HCT116 (cell line): Measurements from ENCODE around the gene CFAP58. TPM values are rescaled to one million over a fixed set of nuclear protein-coding genes. Genes with fewer than 3 reads are reported as not detected.

Source experiments
- ATAC-seq: fragments of 200-7000 bp; cut with Tn5 transposase; 2 replicates; pipeline ENCODE4 v1.9.1; 2020; ENCODE audit warnings: mild to moderate bottlenecking, moderate library complexity
- BruUV-seq: library from RNA; stranded (reverse); fragments of 400-500 nt; replicated peaks from 2 replicates; lab custom pipeline; 2021; lab: Mats Ljungman, UMichigan
- CTCF ChIA-PET: fragments of 300-600 bp; sonication (Branson Sonifier 250); formaldehyde crosslinking; loops from one replicate; lab custom pipeline; 2021; ENCODE audit warnings: antibody characterized with exemption; lab: Charles Lee
- POLR2A ChIA-PET: fragments of 300-600, 350-600 bp; sonication (Branson Sonifier 250); formaldehyde crosslinking; loops from one replicate; lab custom pipeline; 2021; ENCODE audit warnings: antibody characterized with exemption; lab: Charles Lee
- RAD21 ChIA-PET, 2 experiments: fragments of 300-600 bp; sonication (Branson Sonifier 250); formaldehyde crosslinking; loops; one replicate each; lab custom pipeline; 2023; ENCODE audit warnings: low total read pairs in 2 of 2; ENCODE audit not compliant: uncharacterized antibody in 2 of 2, unreplicated experiment in 2 of 2, low non-redundant PET in 1 of 2; lab: Charles Lee
- DNase-seq: peaks from one replicate; pipeline ENCODE4 v3.0.0-alpha.2; 2010; ENCODE audit warnings: low read depth, low spot score
- H2AFZ ChIP-seq: fragments of 200-600 bp; shearing (Covaris generic), sonication (generic); 2 replicates; pipeline ENCODE4 v1.6.1; 2017; ENCODE audit warnings: low read depth, mixed run types, mixed read lengths, antibody characterized with exemption, low read length; ENCODE audit not compliant: poor library complexity, severe bottlenecking
- H3K27ac ChIP-seq: 2 replicates; pipeline ENCODE4 v1.5.1; 2012; ENCODE audit warnings: low read depth, low read length
- H3K27me3 ChIP-seq: fragments of 200-600 bp; sonication (generic); 2 replicates; pipeline ENCODE4 v1.6.1; 2016; ENCODE audit warnings: mixed run types, low read length, mixed read lengths; ENCODE audit not compliant: insufficient read depth
- H3K36me3 ChIP-seq, 2 experiments: fragments of 200-500 bp in 1 of 2; fragments of 200-600 bp in 1 of 2; sonication (Bioruptor generic) in 1 of 2; sonication (generic) in 1 of 2; 2 replicates each; pipeline versions ENCODE4 v1.5.1 to v1.6.1; 2014 to 2016; ENCODE audit warnings: low read length in 2 of 2, inconsistent platforms in 1 of 2, mixed read lengths in 1 of 2, mixed run types in 1 of 2; ENCODE audit not compliant: insufficient read depth in 2 of 2, control insufficient read depth in 1 of 2
- H3K4me1 ChIP-seq, 2 experiments: fragments of 200-600 bp in 1 of 2; sonication (generic) in 1 of 2; 2 replicates each; pipeline versions ENCODE4 v1.5.1 to v1.6.1; 2012 to 2017; ENCODE audit warnings: low read length in 2 of 2, inconsistent platforms in 1 of 2, mild to moderate bottlenecking in 1 of 2, mixed read lengths in 1 of 2, mixed run types in 1 of 2, moderate library complexity in 1 of 2; ENCODE audit not compliant: insufficient read depth in 2 of 2, control insufficient read depth in 1 of 2
- H3K4me2 ChIP-seq: fragments of 200-600 bp; sonication (generic); 2 replicates; pipeline ENCODE4 v1.6.1; 2017; ENCODE audit warnings: mixed run types, low read length, mixed read lengths
- H3K4me3 ChIP-seq, 2 experiments: fragments of 200-600 bp in 1 of 2; sonication (generic) in 1 of 2; replicated peaks in 1 of 2; 2 replicates each; pipeline ENCODE4 v1.5.1; 2011 to 2016; ENCODE audit warnings: low read length in 2 of 2, control low read depth in 1 of 2, low read depth in 1 of 2, mild to moderate bottlenecking in 1 of 2, mixed read lengths in 1 of 2, mixed run types in 1 of 2
- H3K79me2 ChIP-seq: fragments of 200-600 bp; sonication (generic); 2 replicates; pipeline ENCODE4 v1.6.1; 2017; ENCODE audit warnings: mild to moderate bottlenecking, mixed run types, low read length, moderate library complexity, mixed read lengths; ENCODE audit not compliant: insufficient read depth
- H3K9ac ChIP-seq: fragments of 200-600 bp; sonication (generic); 2 replicates; pipeline ENCODE4 v1.6.1; 2016; ENCODE audit warnings: low read length, mixed read lengths
- H3K9me2 ChIP-seq: fragments of 200-600 bp; sonication (generic), shearing (Covaris generic); 2 replicates; pipeline ENCODE4 v1.6.1; 2017; ENCODE audit warnings: mixed run types, mild to moderate bottlenecking, moderate library complexity; ENCODE audit not compliant: insufficient read depth
- H3K9me3 ChIP-seq, 2 experiments: fragments of 200-500 bp in 1 of 2; fragments of 200-600 bp in 1 of 2; sonication (Bioruptor generic) in 1 of 2; sonication (generic) in 1 of 2; 2 replicates each; pipeline ENCODE4 v1.6.1; 2014 to 2017; ENCODE audit warnings: low read length in 2 of 2, mixed read lengths in 2 of 2, inconsistent platforms in 1 of 2, low read depth in 1 of 2, mild to moderate bottlenecking in 1 of 2, mixed run types in 1 of 2, moderate library complexity in 1 of 2; ENCODE audit not compliant: control insufficient read depth in 1 of 2, insufficient read depth in 1 of 2
- H4K20me1 ChIP-seq: fragments of 200-600 bp; sonication (generic), shearing (Covaris generic); 2 replicates; pipeline ENCODE4 v1.6.1; 2017; ENCODE audit warnings: mixed run types, mild to moderate bottlenecking, moderate library complexity; ENCODE audit not compliant: insufficient read depth
- EGR1 ChIP-seq: IDR thresholded peaks from 2 replicates; pipeline ENCODE4 v1.6.1; 2012; ENCODE audit warnings: low read depth
- EZH2phosphoT487 ChIP-seq: fragments of 200-600 bp; IDR thresholded peaks from 2 replicates; pipeline ENCODE4 v1.6.1; 2018; ENCODE audit warnings: antibody characterized with exemption, borderline replicate concordance
- POLR2AphosphoS5 ChIP-seq: IDR thresholded peaks from 2 replicates; pipeline ENCODE4 v1.6.1; 2011; ENCODE audit warnings: mild to moderate bottlenecking, low read depth, low read length, moderate library complexity
- SIN3A ChIP-seq: IDR thresholded peaks from 2 replicates; pipeline ENCODE4 v1.6.1; 2012; ENCODE audit warnings: low read depth
- SP1 ChIP-seq: IDR thresholded peaks from 2 replicates; pipeline ENCODE4 v1.6.1; 2012; ENCODE audit warnings: low read depth
- YY1 ChIP-seq: IDR thresholded peaks from 2 replicates; pipeline ENCODE4 v1.6.1; 2011; ENCODE audit warnings: low read length, low read depth, moderate library complexity, mild to moderate bottlenecking; ENCODE audit not compliant: insufficient replicate concordance; ENCODE audit errors: extremely low read depth
- ZFX ChIP-seq: fragments of 450-650 bp; IDR thresholded peaks from 2 replicates; pipeline ENCODE4 v1.6.1; 2017
- ZNF274 ChIP-seq: fragments of 200-500 bp; sonication (Bioruptor generic); IDR thresholded peaks from 2 replicates; pipeline ENCODE4 v1.6.1; 2014; ENCODE audit warnings: mild to moderate bottlenecking, low read depth, low read length, inconsistent platforms
- intact Hi-C: fragments of 100-400 bp; cut with micrococcal nuclease; formaldehyde crosslinking; loops from 2 replicates; pipeline ENCODE4 v1.10.0; 2022
- total RNA-seq: library from RNA; stranded (reverse); gene quantifications from one replicate; pipeline ENCODE4 v1.2.1, GENCODE V29; 2021; ENCODE audit not compliant: unreplicated experiment
- TF ChIP-seq, protein P1 (sequence below): IDR thresholded peaks from 2 replicates; pipeline ENCODE4 v1.6.1; 2011; ENCODE audit warnings: mild to moderate bottlenecking, low read length, moderate library complexity; ENCODE audit not compliant: insufficient replicate concordance; ENCODE audit errors: extremely low read depth
- TF ChIP-seq, protein P2 (sequence below): IDR thresholded peaks from 2 replicates; pipeline ENCODE4 v1.6.1; 2012
- TF ChIP-seq, protein P3 (sequence below), 3 experiments: fragments of 200-600 bp in 1 of 3; sonication (generic) in 1 of 3; IDR thresholded peaks in 2 of 3; conservative IDR thresholded peaks in 1 of 3; 2 replicates each; pipeline ENCODE4 v1.5.1; 2012 to 2017; ENCODE audit warnings: low read depth in 2 of 3, low read length in 2 of 3, antibody characterized with exemption in 1 of 3, borderline replicate concordance in 1 of 3, control low read depth in 1 of 3, mild to moderate bottlenecking in 1 of 3, mixed read lengths in 1 of 3, mixed run types in 1 of 3, moderate library complexity in 1 of 3; ENCODE audit not compliant: insufficient read depth in 1 of 3
- TF ChIP-seq, protein P4 (sequence below): IDR thresholded peaks from 2 replicates; pipeline ENCODE4 v1.6.1; 2012

The CFAP58 gene
- total RNA-seq, 1 experiment from 2014 or later = 0.91 TPM

DNA sequence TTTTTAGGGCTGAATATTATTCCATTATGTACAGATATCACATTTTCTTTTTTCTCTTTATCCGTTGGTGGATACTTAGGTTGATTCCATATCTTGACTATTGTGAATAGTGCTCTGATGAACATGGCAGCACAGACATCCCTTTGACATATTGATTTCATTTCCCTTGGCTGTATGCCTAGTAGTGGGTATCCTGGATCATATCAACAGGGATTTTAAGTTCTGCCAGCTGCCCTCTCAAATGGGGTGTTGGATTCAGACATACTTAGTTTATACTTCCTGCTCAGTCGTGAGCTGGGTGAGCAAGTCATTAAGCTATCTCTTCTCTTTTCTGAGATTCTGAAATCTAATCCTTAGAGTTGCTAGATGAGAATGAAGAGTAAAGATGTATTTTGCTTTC lies 147.8 kb downstream of the CFAP58 start:
- H3K4me1 ChIP-seq = no peaks in the 10 kb centered on the region
- H2AFZ ChIP-seq = no peak overlapping the region
- CTCF ChIA-PET = no interaction called here
- H3K9me3 ChIP-seq = no peaks in the 10 kb centered on the region
- RAD21 ChIA-PET = no interaction called here
- BruUV-seq = no TSS peak
- no peaks in the 10 kb centered on the region for H3K36me3 ChIP-seq
- no peaks in the 10 kb centered on the region for H4K20me1 ChIP-seq
- H3K9ac ChIP-seq = no peak overlapping the region
- peaks cover 75% of the 10 kb centered on the region for H3K27me3 ChIP-seq
- POLR2A ChIA-PET = no interaction called here
- H3K9me2 ChIP-seq = no peaks in the 10 kb centered on the region
- no peak overlapping the region for H3K27ac ChIP-seq
- intact Hi-C loops = no loop called here
- no peaks in the 10 kb centered on the region for H3K79me2 ChIP-seq
- no peak for ATAC-seq
- TF ChIP-seq, protein P1, sequence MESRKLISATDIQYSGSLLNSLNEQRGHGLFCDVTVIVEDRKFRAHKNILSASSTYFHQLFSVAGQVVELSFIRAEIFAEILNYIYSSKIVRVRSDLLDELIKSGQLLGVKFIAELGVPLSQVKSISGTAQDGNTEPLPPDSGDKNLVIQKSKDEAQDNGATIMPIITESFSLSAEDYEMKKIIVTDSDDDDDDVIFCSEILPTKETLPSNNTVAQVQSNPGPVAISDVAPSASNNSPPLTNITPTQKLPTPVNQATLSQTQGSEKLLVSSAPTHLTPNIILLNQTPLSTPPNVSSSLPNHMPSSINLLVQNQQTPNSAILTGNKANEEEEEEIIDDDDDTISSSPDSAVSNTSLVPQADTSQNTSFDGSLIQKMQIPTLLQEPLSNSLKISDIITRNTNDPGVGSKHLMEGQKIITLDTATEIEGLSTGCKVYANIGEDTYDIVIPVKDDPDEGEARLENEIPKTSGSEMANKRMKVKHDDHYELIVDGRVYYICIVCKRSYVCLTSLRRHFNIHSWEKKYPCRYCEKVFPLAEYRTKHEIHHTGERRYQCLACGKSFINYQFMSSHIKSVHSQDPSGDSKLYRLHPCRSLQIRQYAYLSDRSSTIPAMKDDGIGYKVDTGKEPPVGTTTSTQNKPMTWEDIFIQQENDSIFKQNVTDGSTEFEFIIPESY = no peak
- TF ChIP-seq ZFX (no peak), ZNF274 (no peak), EGR1 (no peak), SP1 (no peak), YY1 (no peak), SIN3A (no peak), POLR2AphosphoS5 (no peak), EZH2phosphoT487 (no peak)
- TF ChIP-seq, protein P2, sequence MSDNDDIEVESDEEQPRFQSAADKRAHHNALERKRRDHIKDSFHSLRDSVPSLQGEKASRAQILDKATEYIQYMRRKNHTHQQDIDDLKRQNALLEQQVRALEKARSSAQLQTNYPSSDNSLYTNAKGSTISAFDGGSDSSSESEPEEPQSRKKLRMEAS = no peak
- TF ChIP-seq, protein P3, sequence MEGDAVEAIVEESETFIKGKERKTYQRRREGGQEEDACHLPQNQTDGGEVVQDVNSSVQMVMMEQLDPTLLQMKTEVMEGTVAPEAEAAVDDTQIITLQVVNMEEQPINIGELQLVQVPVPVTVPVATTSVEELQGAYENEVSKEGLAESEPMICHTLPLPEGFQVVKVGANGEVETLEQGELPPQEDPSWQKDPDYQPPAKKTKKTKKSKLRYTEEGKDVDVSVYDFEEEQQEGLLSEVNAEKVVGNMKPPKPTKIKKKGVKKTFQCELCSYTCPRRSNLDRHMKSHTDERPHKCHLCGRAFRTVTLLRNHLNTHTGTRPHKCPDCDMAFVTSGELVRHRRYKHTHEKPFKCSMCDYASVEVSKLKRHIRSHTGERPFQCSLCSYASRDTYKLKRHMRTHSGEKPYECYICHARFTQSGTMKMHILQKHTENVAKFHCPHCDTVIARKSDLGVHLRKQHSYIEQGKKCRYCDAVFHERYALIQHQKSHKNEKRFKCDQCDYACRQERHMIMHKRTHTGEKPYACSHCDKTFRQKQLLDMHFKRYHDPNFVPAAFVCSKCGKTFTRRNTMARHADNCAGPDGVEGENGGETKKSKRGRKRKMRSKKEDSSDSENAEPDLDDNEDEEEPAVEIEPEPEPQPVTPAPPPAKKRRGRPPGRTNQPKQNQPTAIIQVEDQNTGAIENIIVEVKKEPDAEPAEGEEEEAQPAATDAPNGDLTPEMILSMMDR (IDR thresholded peaks at IDR 0.05 in 2 of 3, conservative IDR thresholded peaks at IDR 0.05 in 1 of 3; ENCODE audit: borderline replicate concordance in 1 of 3, insufficient read depth in 1 of 3, low read depth in 2 of 3, low read length in 2 of 3) = no peak
- TF ChIP-seq, protein P4, sequence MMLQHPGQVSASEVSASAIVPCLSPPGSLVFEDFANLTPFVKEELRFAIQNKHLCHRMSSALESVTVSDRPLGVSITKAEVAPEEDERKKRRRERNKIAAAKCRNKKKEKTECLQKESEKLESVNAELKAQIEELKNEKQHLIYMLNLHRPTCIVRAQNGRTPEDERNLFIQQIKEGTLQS = no peak
- no peak overlapping the region for H3K4me2 ChIP-seq
- H3K4me3 ChIP-seq = no peak overlapping the region
- no peak for DNase-seq
